HG02885 (cell line): Measurements from ENCODE around the gene CCDC92.
"Not testable (repeated sequence)": the region's sequence is repeated elsewhere in the genome, so short reads cannot be mapped to it uniquely, and the experiment has no call there.

Experiments
- ATAC-seq: cut with Tn5 transposase; IDR thresholded peaks from one replicate; pipeline ENCODE4 v1.9.1; 2021; ENCODE audit warnings: mild to moderate bottlenecking; ENCODE audit not compliant: unreplicated experiment, poor library complexity

The CCDC92 gene

GRCh38 chr12:123951467-123951866, 21.2 kb downstream of the CCDC92 start:
- no peak for ATAC-seq

DNA sequence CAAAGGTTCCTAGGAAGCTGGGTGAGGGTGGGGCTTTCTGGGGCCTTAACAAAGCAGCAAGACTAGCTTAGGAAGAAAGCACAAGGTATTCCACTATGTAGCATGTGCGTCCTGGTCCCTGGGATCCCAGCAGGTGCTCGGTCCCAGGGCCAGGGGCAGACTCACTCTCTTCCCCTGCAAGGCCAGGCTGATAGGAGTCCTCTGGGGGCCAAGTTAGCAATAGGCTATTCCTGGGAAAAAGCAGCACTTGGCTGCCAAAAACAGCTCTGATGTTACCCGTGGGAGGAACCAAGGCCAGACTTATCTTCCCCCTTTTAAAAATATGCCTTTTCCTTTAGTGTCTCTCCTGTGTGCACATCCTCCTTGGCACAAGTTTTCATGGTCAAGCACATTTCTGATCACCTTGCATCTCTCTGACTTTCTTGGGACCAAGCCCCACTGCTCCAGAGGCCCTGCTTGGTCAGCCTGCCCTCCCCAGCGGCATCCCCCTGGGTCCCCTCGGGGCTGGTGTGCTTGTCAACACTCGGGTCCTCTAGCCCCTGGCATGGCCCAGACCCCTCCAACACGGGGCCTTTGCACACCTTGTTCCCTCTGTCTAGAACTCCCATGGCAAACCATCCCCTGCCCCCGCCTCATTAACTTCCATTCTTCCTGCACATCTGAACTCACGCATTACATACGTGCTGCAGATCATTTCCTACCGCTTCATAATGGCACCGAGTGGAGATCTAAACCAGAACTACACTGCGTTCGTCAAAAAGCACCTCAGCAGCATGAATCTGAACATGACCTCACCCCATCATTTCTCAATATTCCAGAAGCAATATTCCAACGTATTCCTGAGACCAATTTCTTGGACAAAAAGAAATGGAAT, 21.9 kb downstream of the CCDC92 start:
- no peak for ATAC-seq

DNA sequence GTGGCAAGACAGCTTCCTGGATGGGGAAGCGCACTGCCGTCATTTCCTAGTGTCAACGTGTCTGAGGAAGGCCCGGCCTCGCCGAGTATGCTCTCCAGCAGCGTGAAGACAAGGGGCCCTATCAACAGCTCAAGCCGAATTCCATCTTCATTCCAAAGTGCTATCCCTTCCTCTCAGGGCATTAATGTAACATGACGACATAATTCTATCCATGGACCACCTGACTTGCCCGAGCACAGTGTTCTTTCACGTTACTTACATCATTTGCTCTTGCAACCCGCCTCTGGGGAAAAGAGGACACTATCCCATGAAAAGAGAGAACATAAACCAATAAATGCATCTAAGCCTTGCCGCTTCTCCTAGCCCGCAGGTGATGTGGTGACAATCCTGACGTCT, 22.9 kb downstream of the CCDC92 start:
- ATAC-seq, result no peak

GRCh38 chr12:123948796-123949769, 23.5 kb downstream of the CCDC92 start:
- no peak for ATAC-seq

DNA sequence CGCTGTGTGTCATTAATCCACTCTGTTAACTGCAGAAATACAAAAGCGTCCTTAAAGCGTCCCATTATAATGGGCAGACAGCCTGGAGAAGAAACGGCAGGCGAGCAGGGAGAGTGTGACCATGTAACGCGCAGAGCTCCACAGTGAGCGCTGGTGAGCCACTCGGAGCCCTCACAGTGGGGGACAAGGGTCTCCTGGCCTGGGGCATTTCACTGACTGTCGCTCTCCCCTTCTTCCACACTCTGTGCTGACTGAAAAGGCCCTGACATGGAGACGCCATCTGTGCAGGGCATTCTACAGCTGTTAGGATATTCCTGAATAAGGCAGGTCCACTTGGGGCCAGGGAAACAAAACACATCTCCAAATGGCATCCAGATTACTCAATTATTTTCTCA, 24.2 kb downstream of the CCDC92 start:
- no peak for ATAC-seq

- ATAC-seq, result not testable (repeated sequence)
These were observed 25.1 kb downstream of the CCDC92 start for GRCh38 chr12:123947531-123947930.

GRCh38 chr12:123946516-123947505, 25.8 kb downstream of the CCDC92 start:
- not testable (repeated sequence) for ATAC-seq

- no peak for ATAC-seq
These were observed 26.5 kb downstream of the CCDC92 start for GRCh38 chr12:123946152-123946515.

GRCh38 chr12:123945287-123946151, 27.1 kb downstream of the CCDC92 start:
- ATAC-seq, result no peak

DNA sequence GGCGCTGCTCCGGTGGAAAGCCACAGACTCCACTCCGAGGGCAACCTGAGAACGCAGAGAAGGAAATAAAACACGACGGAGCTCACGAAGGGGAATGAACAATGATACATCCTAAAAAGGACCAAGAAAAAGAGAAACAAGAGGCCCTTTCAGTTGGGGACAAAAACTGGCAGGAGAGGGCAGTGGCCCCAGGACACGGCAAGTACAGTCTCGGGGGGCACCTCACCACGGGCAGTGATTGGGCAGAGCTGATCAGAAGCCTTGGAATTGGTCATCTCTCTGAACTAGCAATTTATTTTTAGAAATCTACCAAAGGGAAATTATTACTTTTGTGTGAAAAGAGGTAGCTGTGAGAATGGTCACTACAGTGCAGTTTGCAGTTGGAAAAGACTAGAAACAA, 27.9 kb downstream of the CCDC92 start:
- no peak for ATAC-seq

DNA sequence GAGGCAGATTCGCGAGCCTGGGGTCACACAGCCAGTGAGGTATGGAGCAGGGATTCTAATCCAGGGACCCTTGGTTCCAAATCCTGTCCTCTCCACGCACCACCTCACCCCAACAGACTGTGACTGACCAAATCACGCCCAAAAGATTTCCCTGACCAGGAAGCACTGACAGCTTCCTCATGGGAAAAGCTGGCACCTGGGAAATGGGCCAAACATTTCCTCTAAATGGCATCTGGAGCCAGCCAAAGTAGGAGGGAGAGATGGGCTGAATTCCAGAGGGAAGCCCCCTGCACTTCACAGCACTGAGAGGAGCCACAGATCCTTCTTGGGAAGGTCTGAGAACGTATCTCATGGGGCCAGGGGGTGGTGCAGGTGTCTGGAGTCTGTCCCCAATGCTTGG, 28.8 kb downstream of the CCDC92 start:
- no peak for ATAC-seq

DNA sequence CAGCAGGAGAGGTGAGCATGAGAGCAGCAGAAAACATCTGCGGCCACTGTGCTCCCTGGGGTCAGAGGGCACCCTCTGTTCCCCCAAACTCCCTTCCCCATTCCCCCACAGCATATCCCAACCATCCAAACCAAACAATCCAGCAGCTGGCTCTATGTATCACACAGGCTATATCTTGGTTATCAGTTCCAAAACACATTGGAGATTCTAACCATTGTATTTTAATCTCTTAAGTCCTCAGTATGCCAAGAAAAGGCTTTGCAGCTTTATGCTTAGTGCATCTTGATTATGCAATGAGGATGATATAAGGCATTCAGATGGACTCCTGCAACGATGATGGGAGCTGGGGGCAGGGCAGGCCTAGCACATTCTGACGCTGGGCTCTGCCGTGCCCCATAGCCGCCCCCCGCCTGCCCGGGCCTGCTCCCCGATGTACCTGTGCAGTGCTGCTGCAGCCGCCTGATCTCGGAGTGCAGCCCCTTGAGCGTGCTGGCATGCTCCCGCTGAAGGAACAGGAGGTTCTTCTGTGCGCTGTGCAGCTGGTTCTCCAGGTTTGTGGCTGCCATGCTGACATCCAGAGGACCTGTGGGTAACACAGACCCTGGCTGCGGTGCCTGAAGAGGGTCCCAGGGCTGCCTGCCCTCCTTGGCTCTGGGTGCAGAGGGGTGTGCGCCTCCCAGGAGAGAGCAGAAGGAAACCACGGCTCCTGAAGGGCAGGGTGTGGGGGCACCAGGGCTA, 29.6 kb downstream of the CCDC92 start:
- ATAC-seq, result no peak

DNA sequence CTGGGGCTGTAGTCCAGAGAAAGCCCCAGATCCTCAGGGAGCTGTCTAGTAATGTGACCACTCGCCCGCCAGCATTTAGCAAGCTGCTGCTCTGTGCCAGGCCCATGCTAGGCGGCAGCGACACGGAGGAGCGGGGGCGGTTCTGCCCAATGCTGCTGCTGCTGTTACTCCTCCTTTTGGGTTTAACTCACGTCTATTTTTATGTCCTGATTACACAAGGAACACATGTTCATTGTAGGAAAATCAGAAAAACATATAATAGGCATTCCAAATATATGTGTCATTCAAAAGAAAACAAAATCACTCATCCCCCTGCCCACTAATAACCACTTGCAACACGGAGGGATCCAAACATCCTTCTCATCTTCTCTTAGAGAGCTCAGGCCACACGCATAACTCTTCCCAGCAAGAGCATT, 30.4 kb downstream of the CCDC92 start:
- no peak for ATAC-seq

- ATAC-seq, result no peak
These were observed 30.9 kb downstream of the CCDC92 start for GRCh38 chr12:123941624-123942237.

DNA sequence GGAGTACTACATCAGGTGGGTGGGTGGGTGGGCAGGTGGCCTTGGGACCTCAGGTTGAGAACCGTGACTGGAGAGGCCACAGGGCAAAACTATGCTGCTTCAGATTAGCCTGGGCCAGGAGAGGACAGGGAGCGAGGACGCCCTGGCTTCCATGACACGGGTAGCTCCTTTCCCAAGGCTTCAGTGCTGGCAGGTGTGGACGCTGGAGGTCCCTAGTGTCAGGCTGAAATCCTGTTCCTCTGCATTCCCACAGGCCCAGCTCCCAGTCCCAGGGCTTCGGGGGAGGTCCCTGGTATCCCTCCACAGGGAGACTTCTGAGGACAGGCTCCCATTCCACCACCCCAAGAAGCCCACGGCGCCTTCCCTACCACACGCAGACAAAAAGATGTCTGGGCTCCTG, 31.6 kb downstream of the CCDC92 start:
- ATAC-seq, result no peak

- no peak for ATAC-seq
These were observed 32.0 kb downstream of the CCDC92 start for GRCh38 chr12:123940627-123940966.

GRCh38 chr12:123939716-123940626, 32.7 kb downstream of the CCDC92 start:
- no peak for ATAC-seq
